Measurements from ENCODE around the gene NLGN1. TPM values are rescaled to one million over a fixed set of nuclear protein-coding genes. Genes with fewer than 3 reads are reported as not detected.

Gene NLGN1
- total RNA-seq, 1 experiment from 2014 or later: 5.2 TPM

DNA sequence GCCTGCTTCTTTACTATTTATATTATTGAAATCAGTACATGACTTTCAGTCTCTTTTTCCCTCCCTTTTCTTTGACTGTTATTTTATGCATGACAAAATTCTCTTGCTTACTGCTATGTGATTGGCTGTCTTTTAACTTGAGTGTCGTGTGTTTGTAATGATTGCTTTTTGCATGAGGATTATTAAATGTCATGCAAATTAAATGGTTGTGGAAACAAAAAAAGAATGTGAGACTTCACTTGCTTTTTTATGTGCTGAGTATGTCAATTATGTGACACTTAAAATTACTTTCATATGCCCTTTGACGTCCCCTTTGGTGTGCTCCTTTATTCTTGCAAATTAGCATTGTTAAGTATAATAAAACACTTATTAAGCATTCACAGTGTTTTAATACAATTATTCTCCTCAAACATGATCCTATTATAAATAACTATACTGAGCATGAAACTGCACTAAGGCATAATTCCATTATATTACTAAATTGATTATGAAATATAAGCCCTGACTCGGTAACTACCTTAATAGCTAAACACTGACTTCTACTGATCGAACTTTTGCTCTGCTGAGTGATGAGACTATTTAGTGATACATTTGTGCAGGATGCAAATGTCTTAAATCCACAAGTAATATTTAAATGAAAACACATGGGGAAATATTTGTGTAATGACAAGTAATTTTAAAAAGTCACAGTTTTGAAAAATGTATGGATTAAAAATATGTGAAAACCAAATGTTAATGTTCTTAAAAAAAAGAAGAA is 401.7 kb downstream of the NLGN1 start:
- Histone ChIP-seq H2AFZ (ENCODE audit: low read length) (no peak overlapping the region), H3K23ac (ENCODE audit: insufficient read length, low read depth, low read length) (no peak overlapping the region), H2BK15ac (ENCODE audit: low read depth, low read length) (no peak overlapping the region), H2AK5ac (ENCODE audit: insufficient read length, low read length) (no peak overlapping the region), H4K20me1 (ENCODE audit: control insufficient read depth, insufficient read depth, insufficient read length) (no peaks in the 10 kb centered on the region), H2BK5ac (ENCODE audit: insufficient read length, low read length) (no peak overlapping the region), H3K4me1 (ENCODE audit: insufficient read depth, low read length) (no peaks in the 10 kb centered on the region; the same call in 1 of the 2 replicates), H3K14ac (ENCODE audit: insufficient read depth, low read length) (no peak overlapping the region), H2BK20ac (ENCODE audit: low read depth, low read length, poor library complexity, severe bottlenecking) (no peak overlapping the region), H3K56ac (ENCODE audit: insufficient read length, low read depth, low read length) (no peak overlapping the region), H3K4me2 (ENCODE audit: insufficient read depth, insufficient read length, low read length) (no peak overlapping the region), H3K79me2 (ENCODE audit: insufficient read depth, low read length) (no peaks in the 10 kb centered on the region), H3K27me3 (ENCODE audit: insufficient read depth, low read length) (no peaks in the 10 kb centered on the region), H3K4ac (ENCODE audit: low read depth, low read length) (no peak overlapping the region), H2BK120ac (ENCODE audit: low read depth, low read length, poor library complexity, severe bottlenecking) (no peak overlapping the region), H3K18ac (ENCODE audit: insufficient read length, low read depth, low read length) (no peak overlapping the region), H4K91ac (ENCODE audit: insufficient read length, low read depth, low read length) (no peak overlapping the region), H4K5ac (ENCODE audit: insufficient read length, low read depth, low read length) (no peak overlapping the region), H3K23me2 (ENCODE audit: insufficient read length, low read depth, low read length, poor library complexity, severe bottlenecking) (no peaks in the 10 kb centered on the region), H3K79me1 (ENCODE audit: insufficient read depth, low read depth, low read length, poor library complexity, severe bottlenecking) (no peaks in the 10 kb centered on the region), H2BK12ac (ENCODE audit: insufficient read length, low read depth, low read length) (no peak overlapping the region), H3T11ph (ENCODE audit: low read length) (no peak overlapping the region), H4K8ac (replicated peaks; ENCODE audit: insufficient read length, low read depth, low read length) (no peak overlapping the region), H3K27ac (ENCODE audit: insufficient read length, low read depth, low read length) (no peak overlapping the region), H3K9me3 (ENCODE audit: control insufficient read depth, low read depth, low read length) (no peaks in the 10 kb centered on the region), H3K9ac (ENCODE audit: extremely low read depth, insufficient read length, low read length) (no peak overlapping the region)
- Mint-ChIP-seq H3K9me3 (no peaks in the 10 kb centered on the region), H3K27ac (peak overlapping the region; percentile 3 to 77 (median 65); a peak in 4 of 7 replicates), H3K27me3 (ENCODE audit: low read depth) (no peaks in the 10 kb centered on the region), H3K4me1 (peaks cover 46 to 47% of the 10 kb centered on the region in 2 experiments), H3K4me3 (no peak overlapping the region), H3K36me3 (ENCODE audit: insufficient read depth in 1 of 3, low read depth in 3 of 3) (no peaks in the 10 kb centered on the region)
- no CpG with 5 or more reads among the region's 4 CpGs for whole genome bisulfite sequencing (ENCODE audit: extremely low coverage, insufficient read length, low lambda C conversion rate)
- DNase-seq: no peak
- TF ChIP-seq, protein P1, sequence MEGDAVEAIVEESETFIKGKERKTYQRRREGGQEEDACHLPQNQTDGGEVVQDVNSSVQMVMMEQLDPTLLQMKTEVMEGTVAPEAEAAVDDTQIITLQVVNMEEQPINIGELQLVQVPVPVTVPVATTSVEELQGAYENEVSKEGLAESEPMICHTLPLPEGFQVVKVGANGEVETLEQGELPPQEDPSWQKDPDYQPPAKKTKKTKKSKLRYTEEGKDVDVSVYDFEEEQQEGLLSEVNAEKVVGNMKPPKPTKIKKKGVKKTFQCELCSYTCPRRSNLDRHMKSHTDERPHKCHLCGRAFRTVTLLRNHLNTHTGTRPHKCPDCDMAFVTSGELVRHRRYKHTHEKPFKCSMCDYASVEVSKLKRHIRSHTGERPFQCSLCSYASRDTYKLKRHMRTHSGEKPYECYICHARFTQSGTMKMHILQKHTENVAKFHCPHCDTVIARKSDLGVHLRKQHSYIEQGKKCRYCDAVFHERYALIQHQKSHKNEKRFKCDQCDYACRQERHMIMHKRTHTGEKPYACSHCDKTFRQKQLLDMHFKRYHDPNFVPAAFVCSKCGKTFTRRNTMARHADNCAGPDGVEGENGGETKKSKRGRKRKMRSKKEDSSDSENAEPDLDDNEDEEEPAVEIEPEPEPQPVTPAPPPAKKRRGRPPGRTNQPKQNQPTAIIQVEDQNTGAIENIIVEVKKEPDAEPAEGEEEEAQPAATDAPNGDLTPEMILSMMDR (conservative IDR thresholded peaks at IDR 0.05): no peak

All from H9 (cell line).